HFFc6 (cell line): ENCODE measurements around the gene VEPH1. TPM values are rescaled to one million over a fixed set of nuclear protein-coding genes. Genes with fewer than 3 reads are reported as not detected.
A peak's percentile ranks its signal among the peaks of the same experiment; 100 is the strongest.

Experiments used
- DNase-seq: peaks from one replicate; pipeline ENCODE4 v3.0.0-alpha.2; 2018
- H3K27ac Mint-ChIP-seq: 2 replicates; pipeline ENCODE4 v1.8.0; 2020; ENCODE audit warnings: mild to moderate bottlenecking, mixed read lengths
- H3K27me3 Mint-ChIP-seq: 2 replicates; pipeline ENCODE4 v1.8.0; 2021; ENCODE audit warnings: mild to moderate bottlenecking, moderate library complexity, mixed read lengths; ENCODE audit not compliant: insufficient read depth
- H3K36me3 Mint-ChIP-seq: 2 replicates; pipeline ENCODE4 v1.8.0; 2021; ENCODE audit warnings: low read depth, mixed read lengths
- H3K4me1 Mint-ChIP-seq: 2 replicates; pipeline ENCODE4 v1.8.0; 2020; ENCODE audit warnings: low read depth, mixed read lengths
- H3K4me3 Mint-ChIP-seq: 2 replicates; pipeline ENCODE4 v1.8.0; 2020; ENCODE audit warnings: mild to moderate bottlenecking, moderate library complexity, mixed read lengths
- H3K9me3 Mint-ChIP-seq: 2 replicates; pipeline ENCODE4 v1.8.0; 2020; ENCODE audit warnings: mild to moderate bottlenecking, mixed read lengths
- CTCF ChIP-seq: fragments of 200-600 bp; sonication (generic); IDR thresholded peaks from 2 replicates; pipeline ENCODE4 v1.5.0; 2021; ENCODE audit warnings: antibody characterized with exemption, mild to moderate bottlenecking
- total RNA-seq, 6 experiments: library from RNA; stranded (reverse); fragmentation: NEBNext Ultra II Directional; extraction: Animal tissue kit (Norgen Biotek cat#: 25700); gene quantifications; 2 replicates in 1 of 6; 3 replicates in 5 of 6; pipeline ENCODE4 v1.2.3, GENCODE V29; 2021

The VEPH1 gene
- total RNA-seq, 6 experiments from 2014 or later: 33.3 to 72.7 (median 63.8) TPM

- Mint-ChIP-seq H3K4me1 (peaks cover 74% of the 10 kb centered on the region), H3K36me3 (peaks cover 16% of the 10 kb centered on the region), H3K27me3 (peaks cover 2% of the 10 kb centered on the region; the same call in 1 of the 2 replicates), H3K4me3 (peak overlapping the region; percentile 81), H3K27ac (peak overlapping the region; percentile 55), H3K9me3 (no peaks in the 10 kb centered on the region)
- no peak for TF ChIP-seq CTCF
- no peak for DNase-seq
Observed at GRCh38 chr3:157500232-157500631, 3.0 kb downstream of the VEPH1 start.

- peak; percentile 17; the same call in 1 of the 2 replicates for TF ChIP-seq CTCF
- peak overlapping the region; percentile 55 for H3K27ac Mint-ChIP-seq
- H3K4me1 Mint-ChIP-seq: peaks cover 82% of the 10 kb centered on the region
- DNase-seq: no peak
- H3K9me3 Mint-ChIP-seq: no peaks in the 10 kb centered on the region
- H3K4me3 Mint-ChIP-seq: peak overlapping the region; percentile 81
- H3K27me3 Mint-ChIP-seq: peaks cover 2% of the 10 kb centered on the region; the same call in 1 of the 2 replicates
- H3K36me3 Mint-ChIP-seq: peaks cover 11% of the 10 kb centered on the region
Observed at GRCh38 chr3:157499342-157499963, 3.8 kb downstream of the VEPH1 start.

DNA sequence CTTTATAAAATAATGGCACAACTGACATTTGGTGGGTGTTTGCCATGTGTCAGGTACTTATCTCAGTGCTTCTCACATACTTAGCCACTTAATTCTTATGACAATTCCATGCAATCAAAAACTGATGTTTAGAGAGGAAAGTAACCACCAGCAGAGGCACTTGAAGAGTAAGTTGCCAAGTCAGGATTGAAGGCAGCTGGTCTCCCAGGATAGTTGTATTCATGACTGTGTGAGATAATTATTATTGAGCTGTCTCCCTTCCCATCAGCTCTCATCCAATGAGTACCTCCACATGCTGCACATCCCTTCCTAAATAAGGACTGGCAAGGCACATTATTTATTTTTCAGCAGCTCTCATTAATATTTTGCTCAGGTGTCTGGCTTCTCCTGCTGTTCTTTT lies 4.8 kb downstream of the VEPH1 start:
- Mint-ChIP-seq H3K36me3 (peaks cover 17% of the 10 kb centered on the region), H3K4me3 (no peak overlapping the region), H3K27ac (no peak overlapping the region), H3K27me3 (peaks cover 2% of the 10 kb centered on the region; the same call in 1 of the 2 replicates), H3K4me1 (peaks cover 84% of the 10 kb centered on the region), H3K9me3 (no peaks in the 10 kb centered on the region)
- DNase-seq: no peak
- TF ChIP-seq CTCF: no peak

GRCh38 chr3:157495846-157496245 lies 7.4 kb downstream of the VEPH1 start:
- Mint-ChIP-seq H3K4me3 (no peak overlapping the region), H3K4me1 (peaks cover 81% of the 10 kb centered on the region), H3K27ac (peak overlapping the region; percentile 47; the same call in 1 of the 2 replicates), H3K9me3 (no peaks in the 10 kb centered on the region), H3K27me3 (peaks cover 2% of the 10 kb centered on the region; the same call in 1 of the 2 replicates), H3K36me3 (peaks cover 35% of the 10 kb centered on the region)
- TF ChIP-seq CTCF: no peak
- no peak for DNase-seq

DNA sequence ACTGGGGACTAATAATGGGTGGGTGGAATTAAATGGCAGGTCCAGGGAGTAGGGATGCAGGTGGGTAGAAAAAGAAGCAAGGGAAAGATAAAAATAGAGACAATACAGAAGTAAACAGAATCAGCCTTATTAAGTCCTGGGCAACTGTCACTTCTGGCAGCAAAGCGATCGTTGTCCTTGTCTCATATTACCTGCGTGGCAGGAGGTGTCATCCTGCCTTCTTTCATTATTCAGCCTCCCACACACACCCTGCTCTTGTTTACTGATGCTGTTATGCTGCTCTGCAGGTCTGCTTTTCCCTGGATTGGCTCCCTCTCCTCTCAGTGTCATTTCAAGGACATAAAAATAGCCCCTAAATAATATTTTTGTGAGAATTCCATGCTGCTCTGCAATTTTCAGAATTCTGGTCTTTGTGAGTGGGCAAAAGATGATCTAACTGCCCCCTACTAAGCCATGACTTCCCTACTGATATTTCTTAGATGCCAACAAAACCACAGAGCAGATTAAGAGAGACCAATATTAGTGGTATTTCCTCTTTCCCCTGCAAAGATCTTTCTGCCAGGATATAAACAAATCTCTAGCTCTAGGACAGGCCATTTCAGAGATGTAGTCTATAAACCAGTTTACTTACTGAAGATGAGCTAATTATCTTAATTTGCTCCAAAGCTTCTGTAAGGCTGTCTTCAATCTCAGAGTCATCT lies 8.5 kb downstream of the VEPH1 start:
- Mint-ChIP-seq H3K9me3 (no peaks in the 10 kb centered on the region), H3K4me3 (0 out of 2 replicates have a peak overlapping the region, but pooled peaks have one; percentile 16), H3K36me3 (peaks cover 36% of the 10 kb centered on the region), H3K27ac (peak overlapping the region; percentile 65), H3K27me3 (peaks cover 2% of the 10 kb centered on the region; the same call in 1 of the 2 replicates), H3K4me1 (peaks cover 72% of the 10 kb centered on the region)
- DNase-seq: no peak
- TF ChIP-seq CTCF: no peak
